Peyer's patch (tissue), 4 donors: ENCODE data around the gene DNMT3A.

Experiments used
- POLR2A ChIP-seq, 2 donors: fragments of 450-650 bp; IDR thresholded peaks; one replicate each; pipeline ENCODE4 v1.5.1; 2017; ENCODE audit warnings: antibody characterized with exemption in 2 of 2, mild to moderate bottlenecking in 2 of 2, moderate library complexity in 2 of 2
- TF ChIP-seq, protein P1 (sequence below), 6 experiments: fragments of 450-650 bp in 4 of 6; fragments of 200-600 bp in 2 of 6; sonication (generic) in 1 of 6; IDR thresholded peaks; one replicate each; pipeline ENCODE4 v1.5.1; 2017 to 2019; ENCODE audit warnings: antibody characterized with exemption in 6 of 6, mild to moderate bottlenecking in 3 of 6, moderate library complexity in 1 of 6

DNA sequence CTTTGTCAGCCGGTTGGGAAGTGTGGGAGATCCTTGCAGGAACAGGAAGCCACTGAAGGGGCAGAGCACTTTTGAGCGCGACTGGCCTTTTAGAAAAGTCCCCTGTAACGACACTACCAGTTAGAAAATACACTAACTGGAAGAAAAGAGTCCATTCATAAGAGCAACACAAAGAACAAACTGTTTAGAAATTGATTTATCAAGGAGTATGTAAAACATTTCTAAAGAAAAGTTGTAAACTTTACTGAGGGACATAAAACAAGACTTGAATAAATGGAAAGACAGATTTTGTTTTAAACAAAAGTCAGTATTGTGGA lies 143.6 kb downstream of the DNMT3A start:
- TF ChIP-seq, protein P1, sequence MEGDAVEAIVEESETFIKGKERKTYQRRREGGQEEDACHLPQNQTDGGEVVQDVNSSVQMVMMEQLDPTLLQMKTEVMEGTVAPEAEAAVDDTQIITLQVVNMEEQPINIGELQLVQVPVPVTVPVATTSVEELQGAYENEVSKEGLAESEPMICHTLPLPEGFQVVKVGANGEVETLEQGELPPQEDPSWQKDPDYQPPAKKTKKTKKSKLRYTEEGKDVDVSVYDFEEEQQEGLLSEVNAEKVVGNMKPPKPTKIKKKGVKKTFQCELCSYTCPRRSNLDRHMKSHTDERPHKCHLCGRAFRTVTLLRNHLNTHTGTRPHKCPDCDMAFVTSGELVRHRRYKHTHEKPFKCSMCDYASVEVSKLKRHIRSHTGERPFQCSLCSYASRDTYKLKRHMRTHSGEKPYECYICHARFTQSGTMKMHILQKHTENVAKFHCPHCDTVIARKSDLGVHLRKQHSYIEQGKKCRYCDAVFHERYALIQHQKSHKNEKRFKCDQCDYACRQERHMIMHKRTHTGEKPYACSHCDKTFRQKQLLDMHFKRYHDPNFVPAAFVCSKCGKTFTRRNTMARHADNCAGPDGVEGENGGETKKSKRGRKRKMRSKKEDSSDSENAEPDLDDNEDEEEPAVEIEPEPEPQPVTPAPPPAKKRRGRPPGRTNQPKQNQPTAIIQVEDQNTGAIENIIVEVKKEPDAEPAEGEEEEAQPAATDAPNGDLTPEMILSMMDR (IDR thresholded peaks at IDR 0.05), result no peak
- TF ChIP-seq POLR2A (IDR thresholded peaks at IDR 0.05), result no peak
